ENCODE data around the gene FDPS. TPM values are rescaled to one million over a fixed set of nuclear protein-coding genes. Genes with fewer than 3 reads are reported as not detected.

Gene FDPS
- total RNA-seq, 1 donor from 2014 or later = 232 TPM

DNA sequence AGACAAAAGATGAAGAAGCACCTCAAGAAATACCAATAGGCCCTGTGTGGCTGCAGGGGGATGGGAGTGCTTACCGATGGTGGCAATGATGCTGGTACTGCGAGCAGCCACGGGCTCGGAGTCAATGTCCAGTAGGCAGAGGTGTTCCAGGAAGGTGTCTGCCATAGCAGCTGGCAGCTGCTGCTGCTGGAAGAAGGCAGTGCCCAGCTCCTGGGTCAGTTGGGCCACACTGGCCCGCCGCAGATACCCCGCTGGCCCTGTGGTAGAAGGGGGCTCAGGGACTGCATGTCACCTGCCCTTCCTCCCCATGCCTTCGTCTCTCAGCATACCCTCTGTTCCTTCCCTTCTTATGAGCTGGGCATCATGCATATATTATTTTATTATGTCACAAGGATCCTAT lies 8.6 kb upstream of the FDPS start:
- Mint-ChIP-seq H3K9me3 (ENCODE audit: low read depth) (no peaks in the 10 kb centered on the region), H3K36me3 (ENCODE audit: insufficient read depth) (no peaks in the 10 kb centered on the region), H3K4me1 (ENCODE audit: low read depth) (no peaks in the 10 kb centered on the region), H3K27ac (no peak overlapping the region), H3K27me3 (peaks cover 18% of the 10 kb centered on the region), H3K4me3 (ENCODE audit: low read depth) (no peak overlapping the region)
- DNase-seq (ENCODE audit: low spot score, unreplicated experiment) = no peak
- TF ChIP-seq CTCF (IDR thresholded peaks at IDR 0.05; ENCODE audit: unreplicated experiment) = no peak

DNA sequence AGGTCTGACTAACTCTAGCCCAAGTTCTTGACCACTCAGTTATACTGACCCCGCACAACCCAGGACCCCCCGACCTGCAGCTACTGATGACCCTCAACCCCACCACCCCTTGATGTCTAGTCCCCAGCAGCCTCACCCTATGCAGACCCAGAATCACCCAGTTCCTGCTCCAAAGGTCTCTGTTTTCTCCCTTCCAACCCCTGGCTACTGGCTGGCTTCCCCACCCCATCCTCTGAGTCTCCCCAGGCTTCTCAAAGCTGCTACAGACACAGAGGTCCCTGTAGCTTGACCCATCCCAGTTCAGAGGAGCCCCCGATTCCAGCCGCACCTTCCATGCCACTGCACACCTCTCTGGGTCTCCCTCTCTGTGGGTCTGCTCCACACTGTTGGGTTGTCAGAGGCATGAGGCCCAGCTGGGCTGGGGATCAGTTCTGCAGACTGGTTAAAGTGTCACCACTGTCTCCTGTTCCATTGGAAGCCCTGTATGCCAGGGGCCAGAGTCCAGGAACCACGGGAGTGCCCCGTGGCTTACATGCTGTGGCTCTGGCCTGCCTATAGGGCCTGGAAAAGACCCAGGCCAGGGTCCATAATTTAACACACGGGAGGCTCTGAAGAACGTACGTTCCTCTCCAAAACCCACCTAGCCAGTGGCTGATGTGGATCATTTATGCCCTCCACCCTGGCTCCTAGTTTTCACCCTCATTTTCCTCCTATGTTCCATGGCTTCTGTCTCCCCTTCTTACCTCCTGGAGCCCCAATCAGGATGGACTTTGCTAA lies 7.9 kb upstream of the FDPS start:
- Mint-ChIP-seq H3K27ac (no peak overlapping the region), H3K4me1 (ENCODE audit: low read depth) (no peaks in the 10 kb centered on the region), H3K4me3 (ENCODE audit: low read depth) (no peak overlapping the region), H3K36me3 (ENCODE audit: insufficient read depth) (no peaks in the 10 kb centered on the region), H3K27me3 (peaks cover 16% of the 10 kb centered on the region), H3K9me3 (ENCODE audit: low read depth) (no peaks in the 10 kb centered on the region)
- no peak for DNase-seq (ENCODE audit: low spot score, unreplicated experiment)
- no peak for TF ChIP-seq CTCF (IDR thresholded peaks at IDR 0.05; ENCODE audit: unreplicated experiment)

DNA sequence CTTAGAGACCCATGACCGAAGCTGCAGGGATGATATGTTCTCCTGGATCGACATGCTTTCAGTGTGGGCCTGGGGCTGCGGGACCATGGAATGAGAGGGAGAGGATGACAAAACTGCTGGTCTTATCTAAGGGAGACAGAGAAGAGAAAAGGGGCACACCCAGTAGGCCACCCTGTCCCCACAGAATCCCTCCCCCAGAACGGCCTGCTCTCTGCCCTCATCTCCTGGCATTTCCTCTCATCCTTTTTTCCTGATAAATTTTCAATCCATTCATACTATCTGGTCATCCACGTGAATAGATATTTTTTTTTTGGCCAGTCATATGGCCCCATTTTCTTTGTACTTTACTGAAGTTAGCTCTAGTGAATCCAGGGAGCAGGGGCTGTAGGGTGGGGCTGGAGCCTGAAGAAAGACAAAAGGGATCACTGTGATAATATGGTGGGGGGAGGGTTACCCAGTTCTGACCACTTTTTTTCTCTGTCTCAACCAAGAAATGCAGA lies 7.3 kb upstream of the FDPS start, which contains the start of gene PKLR:
TSS of gene PKLR (minus strand) at position 97 of the 500 bp plus-strand sequence. CDS start at position 54, 43 bp downstream.
- TF ChIP-seq CTCF (IDR thresholded peaks at IDR 0.05; ENCODE audit: unreplicated experiment) = no peak
- DNase-seq (ENCODE audit: low spot score, unreplicated experiment) = no peak
- Mint-ChIP-seq H3K36me3 (ENCODE audit: insufficient read depth) (no peaks in the 10 kb centered on the region), H3K27me3 (peaks cover 12% of the 10 kb centered on the region), H3K4me3 (ENCODE audit: low read depth) (no peak within 1 kb of the TSS), H3K27ac (no peak within 1 kb of the TSS), H3K4me1 (ENCODE audit: low read depth) (no peaks in the 10 kb centered on the region), H3K9me3 (ENCODE audit: low read depth) (no peaks in the 10 kb centered on the region)

- H3K4me3 Mint-ChIP-seq (ENCODE audit: low read depth) = no peak overlapping the region
- no peak for DNase-seq (ENCODE audit: low spot score, unreplicated experiment)
- H3K4me1 Mint-ChIP-seq (ENCODE audit: low read depth) = peaks cover 7% of the 10 kb centered on the region
- no peaks in the 10 kb centered on the region for H3K9me3 Mint-ChIP-seq (ENCODE audit: low read depth)
- no peak for TF ChIP-seq CTCF (IDR thresholded peaks at IDR 0.05; ENCODE audit: unreplicated experiment)
- no peaks in the 10 kb centered on the region for H3K27me3 Mint-ChIP-seq
- no peak overlapping the region for H3K27ac Mint-ChIP-seq
- no peaks in the 10 kb centered on the region for H3K36me3 Mint-ChIP-seq (ENCODE audit: insufficient read depth)
Measured at GRCh38 chr1:155304558-155305063, 4.1 kb upstream of the FDPS start.

GRCh38 chr1:155305881-155306391 lies 2.7 kb upstream of the FDPS start:
- H3K9me3 Mint-ChIP-seq (ENCODE audit: low read depth) = no peaks in the 10 kb centered on the region
- no peak for TF ChIP-seq CTCF (IDR thresholded peaks at IDR 0.05; ENCODE audit: unreplicated experiment)
- H3K36me3 Mint-ChIP-seq (ENCODE audit: insufficient read depth) = no peaks in the 10 kb centered on the region
- H3K4me3 Mint-ChIP-seq (ENCODE audit: low read depth) = no peak overlapping the region
- peak overlapping the region; percentile 78 for H3K27ac Mint-ChIP-seq
- DNase-seq (ENCODE audit: low spot score, unreplicated experiment) = no peak
- H3K27me3 Mint-ChIP-seq = no peaks in the 10 kb centered on the region
- H3K4me1 Mint-ChIP-seq (ENCODE audit: low read depth) = peaks cover 11% of the 10 kb centered on the region
